ENCODE data around the gene STX2. TPM values are rescaled to one million over a fixed set of nuclear protein-coding genes. Genes with fewer than 3 reads are reported as not detected.

STX2 gene
- total and polyA plus RNA-seq, 3 donors from 2014 or later: 27.3 to 39.5 (median 33.5) TPM

DNA sequence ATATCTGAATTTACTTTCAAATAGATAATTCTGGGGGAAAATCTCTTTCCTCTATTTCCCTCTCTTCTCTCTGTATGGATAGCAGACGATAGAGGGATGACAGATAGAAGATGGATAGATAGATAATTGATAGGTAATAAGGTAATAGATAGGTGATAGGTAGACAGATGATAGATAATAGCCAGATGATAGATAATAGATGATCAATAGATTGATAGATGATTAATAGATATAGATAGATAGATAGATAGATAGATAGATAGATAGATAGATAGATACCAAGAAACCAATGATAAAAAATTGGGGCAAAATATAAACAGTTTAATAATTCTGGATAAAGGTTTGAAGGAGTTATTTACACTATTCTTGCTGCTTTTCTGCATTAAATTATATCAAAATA is 96.3 kb downstream of the STX2 start:
- DNase-seq: no peak
- no peaks in the 10 kb centered on the region for H3K27me3 ChIP-seq
- no peak overlapping the region for H3K4me3 ChIP-seq
- H3K36me3 ChIP-seq (ENCODE audit: low read depth, missing control alignments): no peaks in the 10 kb centered on the region
- TF ChIP-seq CTCF (IDR thresholded peaks at IDR 0.05): no peak
- TF ChIP-seq POLR2A (IDR thresholded peaks at IDR 0.05): no peak
- WGBS, 2 donors: 89 to 90% methylated on average over 1 of the region's 1 CpG
- no peaks in the 10 kb centered on the region for H3K9me3 ChIP-seq
- intact Hi-C loops (cut with DNase I; ENCODE audit: low total_unique reads): no loop called here
- H3K27ac ChIP-seq: no peak overlapping the region
- no peaks in the 10 kb centered on the region for H3K4me1 ChIP-seq

DNA sequence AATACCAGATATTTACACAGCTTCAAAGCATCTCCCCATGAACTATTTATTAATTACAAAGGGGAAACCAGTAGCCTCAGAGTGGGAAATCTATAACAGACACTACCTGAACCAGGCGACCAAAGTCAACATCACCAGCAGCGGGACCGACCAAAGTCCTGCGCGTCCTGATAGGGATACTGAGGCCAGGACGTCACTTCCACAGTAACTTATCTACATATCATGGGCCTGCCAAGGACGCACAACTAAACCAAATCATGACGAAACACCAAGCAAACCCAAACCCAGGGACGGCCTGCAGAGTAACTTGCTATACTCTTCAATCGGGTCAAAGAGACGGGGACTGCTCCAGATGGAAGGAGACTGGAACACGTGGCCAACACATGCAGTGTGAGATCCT is 96.9 kb downstream of the STX2 start:
- 84 to 88% methylated on average over 12 of the region's 12 CpGs for WGBS, 2 donors
- Histone ChIP-seq H3K36me3 (ENCODE audit: low read depth, missing control alignments) (no peaks in the 10 kb centered on the region), H3K4me3 (no peak overlapping the region), H3K27me3 (no peaks in the 10 kb centered on the region), H3K4me1 (no peaks in the 10 kb centered on the region), H3K9me3 (no peaks in the 10 kb centered on the region), H3K27ac (no peak overlapping the region)
- intact Hi-C loops (cut with DNase I; ENCODE audit: low total_unique reads): no loop called here
- DNase-seq: no peak
- TF ChIP-seq CTCF (IDR thresholded peaks at IDR 0.05): no peak
- TF ChIP-seq POLR2A (IDR thresholded peaks at IDR 0.05): no peak

Small RNA genes within 50 kb of the gene (small RNA-seq; reads per million reads assigned to genes)
- gene RNU6-1077P: 0 reads per million in 2 donors

Other genes with a start within 250 kb of the STX2 start
- gene RIMBP2, start 123.0 kb downstream of the STX2 start, total RNA-seq: 10 to 100 TPM in 1 of 2 donors, 1 to 10 TPM in 1; 8.0 to 10.0 TPM
- 8.7 TPM for gene RIMBP2, start 123.0 kb downstream of the STX2 start, polyA plus RNA-seq (ENCODE audit: insufficient read depth, low read depth, low replicate concordance)
- gene RAN, start 32.8 kb upstream of the STX2 start, total RNA-seq: 100 to 1,000 TPM; 289 to 304 TPM
- gene RAN, start 32.8 kb upstream of the STX2 start, polyA plus RNA-seq (ENCODE audit: insufficient read depth, low read depth, low replicate concordance): 966 TPM
- 10 to 100 TPM; 42.8 to 43.2 TPM for gene ADGRD1, start 114.7 kb upstream of the STX2 start, total RNA-seq
- gene ADGRD1, start 114.7 kb upstream of the STX2 start, polyA plus RNA-seq (ENCODE audit: insufficient read depth, low read depth, low replicate concordance): 27.2 TPM

Data from testis (tissue), 3 donors.